ENCODE data around the gene PIGA.
"Not testable (repeated sequence)": the region's sequence is repeated elsewhere in the genome, so short reads cannot be mapped to it uniquely, and the experiment has no call there.

Gene PIGA

DNA sequence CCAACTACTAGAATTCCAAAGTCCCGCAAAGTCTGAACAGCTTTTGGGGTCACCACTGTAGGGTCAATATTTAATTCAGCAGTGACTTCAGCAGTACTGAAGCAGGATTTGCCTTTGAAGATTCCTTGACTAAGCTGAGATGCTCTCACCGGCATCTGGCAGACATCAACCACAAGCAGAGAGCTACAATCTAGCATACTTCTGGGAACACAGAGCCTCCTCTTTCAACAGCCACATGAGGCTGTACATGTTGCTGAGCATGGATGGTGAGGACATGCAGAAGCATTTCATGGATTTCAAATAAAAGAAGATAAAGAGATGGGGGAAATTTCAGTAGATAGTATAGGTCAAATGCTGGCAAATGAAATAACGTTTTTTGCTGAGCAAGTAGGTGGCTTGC lies 13.3 kb downstream of the PIGA start:
- in situ Hi-C loops (cut with MboI; ENCODE audit: low sequenced_read_pairs), result no loop called here

- in situ Hi-C loops (cut with MboI; ENCODE audit: low sequenced_read_pairs), result no loop called here
Measured at GRCh38 chrX:15321447-15321846, 13.9 kb downstream of the PIGA start.

GRCh38 chrX:15320297-15320696 lies 15.0 kb downstream of the PIGA start:
- in situ Hi-C loops (cut with MboI; ENCODE audit: low sequenced_read_pairs), result no loop called here

GRCh38 chrX:15319075-15319474 lies 16.2 kb downstream of the PIGA start:
- in situ Hi-C loops (cut with MboI; ENCODE audit: low sequenced_read_pairs), result no loop called here

GRCh38 chrX:15315509-15315908 lies 19.8 kb downstream of the PIGA start, which contains the start of gene ASB11:
TSS of gene ASB11 (minus strand) at chrX:15315640. CDS start at chrX:15315605, 35 bp downstream.
- in situ Hi-C loops (cut with MboI; ENCODE audit: low sequenced_read_pairs), result no loop called here

DNA sequence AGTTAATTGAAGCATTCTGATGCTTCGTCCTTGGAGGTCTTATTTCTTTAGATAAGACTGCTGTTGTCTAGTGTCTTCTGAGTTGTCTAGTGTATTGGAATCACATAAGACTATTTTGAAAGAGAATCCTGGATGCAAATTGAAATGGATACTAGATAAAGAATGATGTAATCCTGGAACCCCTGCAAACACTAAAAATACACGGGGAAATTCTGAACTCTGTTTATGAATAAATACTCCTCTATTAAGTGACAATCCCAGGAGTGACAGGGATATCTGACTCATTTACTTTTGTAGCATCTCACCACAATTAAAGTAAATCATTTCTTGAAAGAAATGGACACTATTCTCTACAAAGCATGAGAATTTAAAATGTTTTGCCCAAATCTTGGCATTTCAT lies 20.9 kb downstream of the PIGA start:
- in situ Hi-C loops (cut with MboI; ENCODE audit: low sequenced_read_pairs), result no loop called here

DNA sequence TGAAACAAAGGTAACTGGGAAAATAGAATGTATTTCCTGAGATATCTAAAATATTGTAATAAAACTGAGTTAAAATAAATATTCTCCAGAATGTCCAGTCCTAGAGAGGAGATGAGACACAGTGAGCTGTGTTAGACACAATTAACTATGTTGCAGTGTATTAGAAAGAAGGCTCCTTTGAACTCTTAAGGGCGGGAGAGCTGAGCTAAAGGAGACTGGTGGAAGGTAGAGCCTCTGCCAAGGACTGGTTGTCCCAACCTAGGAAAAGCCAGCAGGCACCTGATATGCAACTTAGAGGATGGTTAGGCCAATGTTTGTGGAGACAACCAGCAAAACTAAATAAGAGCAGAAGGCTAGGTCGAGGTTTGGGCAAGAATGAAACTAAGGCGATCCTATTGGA lies 24.2 kb downstream of the PIGA start:
- in situ Hi-C loops (cut with MboI; ENCODE audit: low sequenced_read_pairs), result no loop called here

- in situ Hi-C loops (cut with MboI; ENCODE audit: low sequenced_read_pairs), result no loop called here
Measured at GRCh38 chrX:15310117-15310516, 25.2 kb downstream of the PIGA start.

DNA sequence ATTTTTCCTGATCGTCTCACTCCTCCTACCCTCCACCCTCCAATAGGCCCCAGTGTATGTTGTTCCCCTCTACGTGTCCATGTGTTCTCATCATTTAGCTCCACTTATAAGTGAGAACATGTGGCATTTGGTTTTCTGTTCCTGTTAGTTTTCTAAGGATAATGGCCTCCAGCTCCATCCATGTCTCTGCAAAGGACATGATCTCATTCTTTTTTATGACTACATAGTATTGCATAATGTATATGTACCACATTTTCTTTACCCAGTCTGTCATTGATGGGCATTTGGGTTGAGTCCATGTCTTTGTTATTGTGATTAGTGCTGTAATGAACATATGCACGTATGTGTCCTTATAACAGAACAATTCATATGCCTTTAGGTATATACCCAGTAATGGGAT lies 29.4 kb downstream of the PIGA start:
- in situ Hi-C loops (cut with MboI; ENCODE audit: low sequenced_read_pairs), result not testable (repeated sequence)

GRCh38 chrX:15301924-15302323 lies 33.4 kb downstream of the PIGA start:
- in situ Hi-C loops (cut with MboI; ENCODE audit: low sequenced_read_pairs), result no loop called here

DNA sequence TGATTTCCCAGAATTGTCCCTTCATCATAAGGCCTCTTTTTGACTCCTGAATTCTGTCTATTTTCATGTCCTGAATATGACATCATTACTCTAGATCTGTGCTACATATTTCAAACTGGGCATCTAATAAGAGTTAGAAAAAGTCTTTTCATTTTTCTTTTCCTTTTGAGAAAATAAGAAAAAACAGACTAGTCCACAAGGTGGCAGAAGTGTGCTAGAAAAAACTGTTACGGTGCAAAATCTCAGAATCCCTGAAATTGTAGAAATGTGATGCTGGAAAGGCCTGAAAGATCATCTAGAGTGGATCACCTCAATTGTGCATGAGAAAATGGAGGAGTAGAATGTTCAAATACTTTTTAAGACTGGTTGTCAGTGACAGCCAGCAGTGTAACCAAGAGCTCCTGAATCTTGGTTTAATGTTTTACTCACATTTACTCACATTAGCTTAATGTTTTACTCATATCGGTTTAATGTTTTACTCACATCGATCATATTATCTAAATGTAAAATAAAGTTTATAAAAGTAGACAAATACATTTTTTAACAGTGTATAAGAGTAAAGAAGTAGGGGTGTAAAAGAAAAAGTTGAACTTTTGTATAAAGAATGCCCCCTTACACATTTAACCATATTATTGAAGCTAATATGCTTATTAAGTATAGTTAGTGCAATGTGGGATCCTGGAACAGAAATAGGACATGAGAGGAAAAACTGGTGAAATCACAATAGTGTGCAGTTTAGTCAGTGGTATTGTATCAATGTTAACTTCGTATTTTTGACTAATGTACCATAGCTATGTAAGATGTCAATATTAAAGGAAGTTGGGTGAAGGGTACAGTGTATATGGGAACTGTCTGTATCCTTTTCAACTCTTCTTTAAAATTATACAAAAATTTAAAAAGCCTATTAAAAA lies 35.1 kb downstream of the PIGA start:
- in situ Hi-C loops (cut with MboI; ENCODE audit: low sequenced_read_pairs), result no loop called here

GRCh38 chrX:15298780-15299179 lies 36.5 kb downstream of the PIGA start:
- in situ Hi-C loops (cut with MboI; ENCODE audit: low sequenced_read_pairs), result no loop called here

DNA sequence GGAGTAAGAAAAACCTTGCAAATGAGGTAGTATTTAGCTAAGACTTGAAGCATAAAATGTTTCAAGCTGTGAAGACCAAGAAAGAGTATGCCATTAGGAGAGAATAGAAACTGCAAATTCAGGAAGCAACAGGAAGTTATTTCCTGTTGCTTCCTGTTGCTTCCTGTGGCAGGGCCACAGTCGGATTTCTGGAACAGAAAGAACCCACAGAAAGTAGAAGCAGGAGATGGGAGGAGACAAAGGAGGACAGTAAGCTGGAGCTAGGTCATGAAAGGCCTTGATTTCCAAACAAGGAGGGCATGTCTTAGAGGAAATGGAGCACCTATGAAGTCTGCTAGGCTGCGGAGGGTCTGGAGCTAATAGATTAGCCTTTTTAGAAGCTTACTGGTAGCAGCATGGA lies 37.1 kb downstream of the PIGA start:
- in situ Hi-C loops (cut with MboI; ENCODE audit: low sequenced_read_pairs), result no loop called here

DNA sequence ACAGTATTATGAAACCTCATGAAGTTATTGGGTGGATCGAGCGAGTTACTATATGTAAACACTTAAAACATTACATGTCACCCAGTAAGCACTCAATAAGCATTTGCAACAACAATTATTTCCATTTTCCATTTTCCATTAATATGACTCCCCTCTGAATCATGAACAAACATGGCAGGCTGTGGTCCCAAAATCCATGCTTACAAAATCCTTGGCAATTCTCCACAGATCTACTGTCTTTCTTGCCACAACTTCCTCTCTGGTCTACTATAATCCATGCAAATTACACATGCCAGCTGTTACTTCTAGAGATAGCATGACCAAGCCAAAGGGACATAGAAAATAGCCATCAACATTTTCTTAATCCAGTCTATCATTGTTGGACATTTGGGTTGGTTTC lies 41.9 kb downstream of the PIGA start:
- in situ Hi-C loops (cut with MboI; ENCODE audit: low sequenced_read_pairs), result no loop called here

DNA sequence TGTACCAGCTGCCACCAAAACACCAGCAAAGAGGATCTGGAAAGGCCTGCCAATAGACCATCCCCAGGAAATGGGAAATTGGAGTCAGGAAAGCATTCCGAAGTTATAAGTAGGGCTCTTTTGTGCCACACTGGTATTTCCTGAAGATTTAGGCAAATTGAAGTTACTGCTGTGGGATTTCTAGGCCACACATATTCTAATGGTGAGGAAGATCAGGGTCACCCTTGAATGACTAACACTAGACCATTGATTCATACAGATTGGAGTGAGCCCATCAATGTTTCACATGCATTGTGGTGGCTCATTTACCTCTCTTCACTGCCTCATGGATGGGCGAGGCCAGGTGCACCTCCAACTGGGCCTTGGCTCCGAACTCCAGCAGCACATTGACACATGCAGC lies 42.5 kb downstream of the PIGA start:
- in situ Hi-C loops (cut with MboI; ENCODE audit: low sequenced_read_pairs), result no loop called here

- in situ Hi-C loops (cut with MboI; ENCODE audit: low sequenced_read_pairs), result no loop called here
Measured at GRCh38 chrX:15277604-15278003, 57.7 kb downstream of the PIGA start.

DNA sequence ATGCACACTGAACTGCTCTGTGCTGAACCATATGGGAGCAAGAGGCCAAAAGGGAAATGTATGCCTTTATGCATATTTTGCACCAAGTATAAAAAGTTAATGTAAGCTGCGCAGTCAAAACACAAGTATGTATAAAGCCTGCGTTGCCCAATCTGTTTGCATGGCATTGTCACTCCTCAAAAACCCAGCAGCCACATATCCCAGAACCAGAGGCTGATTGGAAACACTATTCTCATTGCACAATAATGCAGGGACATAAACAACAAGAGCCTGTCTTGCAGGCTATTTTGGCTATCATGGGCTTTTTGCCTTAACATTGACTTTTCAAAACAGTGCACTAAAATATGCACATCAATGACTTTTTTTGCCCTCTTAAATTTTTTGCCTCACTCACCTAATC lies 60.4 kb downstream of the PIGA start:
- in situ Hi-C loops (cut with MboI; ENCODE audit: low sequenced_read_pairs), result no loop called here

DNA sequence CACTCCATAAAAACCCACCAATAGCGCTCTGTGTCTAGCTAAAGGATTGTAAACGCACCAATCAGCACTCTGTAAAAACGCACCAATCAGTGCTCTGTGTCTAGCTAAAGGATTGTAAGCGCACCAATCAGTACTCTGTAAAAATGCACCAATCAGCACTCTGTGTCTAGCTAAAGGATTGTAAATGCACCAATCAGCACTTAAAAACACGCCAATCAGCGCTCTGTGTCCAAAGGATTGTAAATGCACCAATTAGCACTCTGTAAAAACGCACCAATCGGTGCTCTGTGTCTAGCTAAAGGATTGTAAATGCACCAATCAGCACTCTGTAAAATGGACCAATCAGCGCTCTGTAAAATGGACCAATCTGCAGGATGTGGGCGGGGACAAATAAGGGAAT lies 62.0 kb downstream of the PIGA start:
- in situ Hi-C loops (cut with MboI; ENCODE audit: low sequenced_read_pairs), result not testable (repeated sequence)

GRCh38 chrX:15271757-15272156 lies 63.6 kb downstream of the PIGA start:
- in situ Hi-C loops (cut with MboI; ENCODE audit: low sequenced_read_pairs), result no loop called here

DNA sequence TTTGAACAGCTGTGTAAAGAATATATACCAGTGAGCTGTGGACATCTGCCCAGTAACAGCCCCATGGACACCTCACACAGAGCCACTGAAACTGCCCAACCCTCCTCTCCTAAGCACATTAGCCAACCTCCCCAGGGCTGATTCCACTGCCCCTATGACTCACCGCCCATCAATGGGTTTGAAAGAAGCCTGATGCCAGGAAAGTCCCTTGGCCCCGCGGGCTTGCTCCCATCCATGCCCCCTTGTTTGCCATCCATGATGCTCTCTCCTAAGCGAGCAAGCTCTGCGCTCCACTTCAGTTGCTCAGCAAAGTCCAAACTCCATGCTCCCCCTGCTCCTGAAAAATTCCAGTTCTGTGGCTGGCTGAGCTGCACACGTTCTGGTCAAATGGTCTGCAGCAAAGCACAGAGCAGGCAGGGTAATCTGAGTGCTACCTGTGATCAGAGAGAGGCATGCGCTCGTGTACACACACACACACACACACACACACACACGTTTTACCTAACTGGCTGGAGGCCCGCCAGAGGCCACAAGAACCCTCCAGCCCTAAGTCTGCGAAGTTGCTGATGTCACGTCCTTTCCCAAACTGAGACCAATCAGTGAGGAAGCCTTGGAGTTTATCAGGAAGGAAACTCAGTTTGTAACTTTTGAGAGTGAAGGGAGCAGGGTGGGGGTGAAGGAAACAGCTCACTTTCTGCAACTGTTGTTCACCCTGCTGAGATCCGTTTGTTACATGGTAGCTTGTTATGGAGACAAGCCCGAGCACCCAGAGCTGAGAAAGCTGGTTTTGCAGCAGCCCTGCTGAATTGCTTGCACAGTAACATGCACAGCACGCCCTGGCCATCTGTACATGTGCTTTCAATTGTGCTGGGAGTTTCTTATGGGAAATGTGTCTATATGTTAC lies 65.5 kb downstream of the PIGA start, which contains the start of gene ASB9:
ASB9 (minus strand) TSS at position 466 of the 904 bp plus-strand sequence; CDS start at position 257, 209 bp downstream.
- in situ Hi-C loops (cut with MboI; ENCODE audit: low sequenced_read_pairs), result no loop called here
